GM21737 (cell line): ENCODE data around the gene HLA-A.

Experiments used
- ATAC-seq: cut with Tn5 transposase; IDR thresholded peaks from one replicate; pipeline ENCODE4 v1.9.1; 2021; ENCODE audit warnings: mild to moderate bottlenecking, moderate library complexity; ENCODE audit not compliant: unreplicated experiment

Gene HLA-A

GRCh38 chr6:29933955-29934354 is 8.4 kb upstream of the HLA-A start:
- no peak for ATAC-seq

- ATAC-seq = no peak
These were observed 6.9 kb upstream of the HLA-A start for GRCh38 chr6:29935273-29935955.

GRCh38 chr6:29938746-29939508 is 3.4 kb upstream of the HLA-A start:
- no peak for ATAC-seq

- no peak for ATAC-seq
These were observed 1.3 kb upstream of the HLA-A start for GRCh38 chr6:29941016-29941415.

- ATAC-seq = no peak
These were observed 861 bp upstream of the HLA-A start for GRCh38 chr6:29941471-29941870.

GRCh38 chr6:29941916-29942274 is 437 bp upstream of the HLA-A start:
- ATAC-seq = no peak

- ATAC-seq = no peak
These were observed 978 bp downstream of the HLA-A start for GRCh38 chr6:29943053-29943966.

GRCh38 chr6:29945281-29945820 is 3.0 kb downstream of the HLA-A start:
- ATAC-seq = no peak

GRCh38 chr6:29946223-29947076 is 4.1 kb downstream of the HLA-A start:
- ATAC-seq = no peak

- ATAC-seq = no peak
These were observed 5.0 kb downstream of the HLA-A start for GRCh38 chr6:29947077-29947980.

- no peak for ATAC-seq
These were observed 5.9 kb downstream of the HLA-A start for GRCh38 chr6:29948277-29948676.

- no peak for ATAC-seq
These were observed 7.6 kb downstream of the HLA-A start for GRCh38 chr6:29949934-29950333.

GRCh38 chr6:29951882-29952281 is 9.6 kb downstream of the HLA-A start:
- ATAC-seq = no peak

- no peak for ATAC-seq
These were observed 10.7 kb downstream of the HLA-A start for GRCh38 chr6:29953001-29953441.

GRCh38 chr6:29953686-29954085 is 11.4 kb downstream of the HLA-A start:
- no peak for ATAC-seq

GRCh38 chr6:29954272-29954671 is 11.9 kb downstream of the HLA-A start:
- ATAC-seq = no peak

GRCh38 chr6:29955783-29956182 is 13.5 kb downstream of the HLA-A start:
- ATAC-seq = no peak

- no peak for ATAC-seq
These were observed 14.2 kb downstream of the HLA-A start for GRCh38 chr6:29956518-29956917.

GRCh38 chr6:29958046-29958445 is 15.7 kb downstream of the HLA-A start:
- no peak for ATAC-seq
